Measurements from ENCODE around the gene GREM2. TPM values are rescaled to one million over a fixed set of nuclear protein-coding genes. Genes with fewer than 3 reads are reported as not detected.

GREM2 gene
- total and polyA plus RNA-seq, 8 donors: 0.03 to 0.58 (median 0.12) TPM; not detected in 1

- FAIRE-seq: no peak
- Histone ChIP-seq H3K36me3 (no peaks in the 10 kb centered on the region), H3K27me3 (peaks cover 0 to 4% (median 0%) of the 10 kb centered on the region in 4 donors), H3K9me3 (no peaks in the 10 kb centered on the region), H3K27ac (no peak overlapping the region), H3K4me1 (no peaks in the 10 kb centered on the region), H3K4me3 (no peak overlapping the region)
- WGBS, 2 donors: 73 to 83% methylated on average over 2 of the region's 2 CpGs
- TF ChIP-seq, protein P1, sequence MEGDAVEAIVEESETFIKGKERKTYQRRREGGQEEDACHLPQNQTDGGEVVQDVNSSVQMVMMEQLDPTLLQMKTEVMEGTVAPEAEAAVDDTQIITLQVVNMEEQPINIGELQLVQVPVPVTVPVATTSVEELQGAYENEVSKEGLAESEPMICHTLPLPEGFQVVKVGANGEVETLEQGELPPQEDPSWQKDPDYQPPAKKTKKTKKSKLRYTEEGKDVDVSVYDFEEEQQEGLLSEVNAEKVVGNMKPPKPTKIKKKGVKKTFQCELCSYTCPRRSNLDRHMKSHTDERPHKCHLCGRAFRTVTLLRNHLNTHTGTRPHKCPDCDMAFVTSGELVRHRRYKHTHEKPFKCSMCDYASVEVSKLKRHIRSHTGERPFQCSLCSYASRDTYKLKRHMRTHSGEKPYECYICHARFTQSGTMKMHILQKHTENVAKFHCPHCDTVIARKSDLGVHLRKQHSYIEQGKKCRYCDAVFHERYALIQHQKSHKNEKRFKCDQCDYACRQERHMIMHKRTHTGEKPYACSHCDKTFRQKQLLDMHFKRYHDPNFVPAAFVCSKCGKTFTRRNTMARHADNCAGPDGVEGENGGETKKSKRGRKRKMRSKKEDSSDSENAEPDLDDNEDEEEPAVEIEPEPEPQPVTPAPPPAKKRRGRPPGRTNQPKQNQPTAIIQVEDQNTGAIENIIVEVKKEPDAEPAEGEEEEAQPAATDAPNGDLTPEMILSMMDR (IDR thresholded peaks at IDR 0.05): no peak
- ATAC-seq: no peak
- intact Hi-C loops (cut with DNase I): no loop called here
- no peak for DNase-seq
These were observed 103.0 kb downstream of the GREM2 start for GRCh38 chr1:240508950-240509349.

DNA sequence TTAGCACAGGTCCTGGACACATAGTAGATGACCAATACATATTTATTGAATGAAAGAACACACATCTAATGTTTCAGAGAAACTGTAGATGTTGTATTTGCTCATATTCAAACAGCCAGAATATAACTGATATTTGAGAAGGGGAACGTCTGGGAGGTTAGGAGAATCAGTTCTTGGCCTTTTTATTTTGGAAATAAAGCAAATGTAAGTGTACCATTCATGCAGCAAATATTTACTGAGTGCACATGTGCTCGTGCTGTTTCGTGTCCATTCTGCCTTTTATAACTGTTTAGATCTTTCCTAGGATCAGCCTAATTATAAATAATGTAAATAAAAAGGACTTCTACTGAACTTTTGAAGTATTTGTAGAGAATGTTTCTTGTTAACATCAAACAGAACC is 103.8 kb downstream of the GREM2 start:
- Histone ChIP-seq H3K27me3 (peaks cover 0 to 4% (median 0%) of the 10 kb centered on the region in 4 donors), H3K4me3 (no peak overlapping the region), H3K27ac (no peak overlapping the region), H3K36me3 (no peaks in the 10 kb centered on the region), H3K4me1 (no peaks in the 10 kb centered on the region), H3K9me3 (no peaks in the 10 kb centered on the region)
- ATAC-seq: no peak
- DNase-seq: no peak
- TF ChIP-seq, protein P1 (IDR thresholded peaks at IDR 0.05): no peak
- intact Hi-C loops (cut with DNase I): no loop called here
- 24 to 25% methylated on average over 3 of the region's 3 CpGs for WGBS, 2 donors
- no peak for FAIRE-seq

GRCh38 chr1:240506176-240506575 is 105.8 kb downstream of the GREM2 start:
- ATAC-seq: no peak
- WGBS, 2 donors: 27 to 32% methylated on average over 4 of the region's 4 CpGs
- Histone ChIP-seq H3K4me1 (no peaks in the 10 kb centered on the region), H3K4me3 (no peak overlapping the region), H3K9me3 (no peaks in the 10 kb centered on the region), H3K36me3 (no peaks in the 10 kb centered on the region), H3K27ac (no peak overlapping the region), H3K27me3 (peaks cover 0 to 4% (median 0%) of the 10 kb centered on the region in 4 donors)
- TF ChIP-seq, protein P1 (IDR thresholded peaks at IDR 0.05): no peak
- FAIRE-seq: no peak
- intact Hi-C loops (cut with DNase I): no loop called here
- no peak for DNase-seq

DNA sequence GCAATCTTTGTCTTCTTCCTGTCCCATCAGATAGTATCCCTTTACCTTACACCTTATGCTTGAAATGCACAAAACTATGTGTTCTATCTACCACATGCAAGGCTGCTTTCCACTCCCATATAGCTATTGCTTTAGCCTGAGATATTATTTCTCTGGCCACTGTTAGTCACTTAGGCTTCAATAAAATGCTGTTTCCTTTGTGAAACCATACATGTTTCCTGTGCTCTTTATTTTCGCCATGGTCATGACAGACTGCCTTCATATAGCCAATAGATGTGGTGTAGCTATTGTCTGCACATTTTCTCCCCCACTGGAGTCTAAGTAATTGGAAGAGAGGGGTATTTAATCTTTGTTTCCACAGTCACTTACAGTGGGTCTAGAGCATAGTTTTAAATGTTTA is 108.4 kb downstream of the GREM2 start:
- Histone ChIP-seq H3K4me3 (no peak overlapping the region), H3K4me1 (no peaks in the 10 kb centered on the region), H3K36me3 (no peaks in the 10 kb centered on the region), H3K27me3 (no peaks in the 10 kb centered on the region), H3K9me3 (no peaks in the 10 kb centered on the region), H3K27ac (no peak overlapping the region)
- TF ChIP-seq, protein P1 (IDR thresholded peaks at IDR 0.05): no peak
- DNase-seq (no peak), FAIRE-seq (no peak), ATAC-seq (no peak)
- WGBS, 2 donors: 30 to 37% methylated on average over 1 of the region's 1 CpG
- intact Hi-C loops (cut with DNase I): no loop called here

- H3K4me1 ChIP-seq: no peaks in the 10 kb centered on the region
- intact Hi-C loops (cut with DNase I): no loop called here
- 55 to 65% methylated on average over 4 of the region's 4 CpGs for WGBS, 2 donors
These were observed 108.9 kb downstream of the GREM2 start for GRCh38 chr1:240503036-240503435.

More at GRCh38 chr1:240503036-240503435, 108.9 kb downstream of the GREM2 start:
- no peak for FAIRE-seq
- DNase-seq: no peak
- Histone ChIP-seq H3K27me3 (no peaks in the 10 kb centered on the region), H3K4me3 (no peak overlapping the region), H3K36me3 (no peaks in the 10 kb centered on the region), H3K27ac (no peak overlapping the region), H3K9me3 (no peaks in the 10 kb centered on the region)
- TF ChIP-seq, protein P1 (IDR thresholded peaks at IDR 0.05): no peak
- ATAC-seq: no peak

All from pancreas (tissue), 10 donors.